Measurements from ENCODE around the gene OCLN. TPM values are rescaled to one million over a fixed set of nuclear protein-coding genes. Genes with fewer than 3 reads are reported as not detected.
"Not testable (repeated sequence)": the region's sequence is repeated elsewhere in the genome, so short reads cannot be mapped to it uniquely, and the experiment has no call there.

Gene OCLN
- total RNA-seq, 1 donor from 2014 or later = 29.8 TPM

- no peak overlapping the region for H3K4me3 ChIP-seq (ENCODE audit: low read depth, low read length)
- no peak for DNase-seq (ENCODE audit: low read depth)
- TF ChIP-seq CTCF (conservative IDR thresholded peaks at IDR 0.05; ENCODE audit: low read depth, low read length) = no peak
Observed at GRCh38 chr5:69502767-69503488, 10.3 kb downstream of the OCLN start.

- no peak for DNase-seq (ENCODE audit: low read depth)
- no peak overlapping the region for H3K4me3 ChIP-seq (ENCODE audit: low read depth, low read length)
- no peak for TF ChIP-seq CTCF (conservative IDR thresholded peaks at IDR 0.05; ENCODE audit: low read depth, low read length)
Observed at GRCh38 chr5:69504036-69504435, 11.4 kb downstream of the OCLN start.

GRCh38 chr5:69505306-69505705 is 12.7 kb downstream of the OCLN start:
- TF ChIP-seq CTCF (conservative IDR thresholded peaks at IDR 0.05; ENCODE audit: low read depth, low read length) = no peak
- no peak for DNase-seq (ENCODE audit: low read depth)
- no peak overlapping the region for H3K4me3 ChIP-seq (ENCODE audit: low read depth, low read length)

- TF ChIP-seq CTCF (conservative IDR thresholded peaks at IDR 0.05; ENCODE audit: low read depth, low read length) = no peak
- no peak for DNase-seq (ENCODE audit: low read depth)
- H3K4me3 ChIP-seq (ENCODE audit: low read depth, low read length) = no peak overlapping the region
Observed at GRCh38 chr5:69509212-69509611, 16.6 kb downstream of the OCLN start.

- TF ChIP-seq CTCF (conservative IDR thresholded peaks at IDR 0.05; ENCODE audit: low read depth, low read length) = no peak
- DNase-seq (ENCODE audit: low read depth) = no peak
- H3K4me3 ChIP-seq (ENCODE audit: low read depth, low read length) = no peak overlapping the region
Observed at GRCh38 chr5:69510694-69511093, 18.1 kb downstream of the OCLN start.

- H3K4me3 ChIP-seq (ENCODE audit: low read depth, low read length) = no peak overlapping the region
- DNase-seq (ENCODE audit: low read depth) = no peak
- TF ChIP-seq CTCF (conservative IDR thresholded peaks at IDR 0.05; ENCODE audit: low read depth, low read length) = no peak
Observed at GRCh38 chr5:69512740-69513260, 20.2 kb downstream of the OCLN start.

GRCh38 chr5:69515570-69515969 is 23.0 kb downstream of the OCLN start:
- H3K4me3 ChIP-seq (ENCODE audit: low read depth, low read length); DNase-seq (ENCODE audit: low read depth): not testable (repeated sequence)
